Fibroblast of skin of right quadriceps (primary cell): ENCODE results near the gene GRK7.
"Not testable (repeated sequence)": the region's sequence is repeated elsewhere in the genome, so short reads cannot be mapped to it uniquely, and the experiment has no call there.

Experiments used
- DNase-seq: peaks from one replicate; pipeline ENCODE4 v3.0.0-alpha.2; 2013

GRK7 gene

DNA sequence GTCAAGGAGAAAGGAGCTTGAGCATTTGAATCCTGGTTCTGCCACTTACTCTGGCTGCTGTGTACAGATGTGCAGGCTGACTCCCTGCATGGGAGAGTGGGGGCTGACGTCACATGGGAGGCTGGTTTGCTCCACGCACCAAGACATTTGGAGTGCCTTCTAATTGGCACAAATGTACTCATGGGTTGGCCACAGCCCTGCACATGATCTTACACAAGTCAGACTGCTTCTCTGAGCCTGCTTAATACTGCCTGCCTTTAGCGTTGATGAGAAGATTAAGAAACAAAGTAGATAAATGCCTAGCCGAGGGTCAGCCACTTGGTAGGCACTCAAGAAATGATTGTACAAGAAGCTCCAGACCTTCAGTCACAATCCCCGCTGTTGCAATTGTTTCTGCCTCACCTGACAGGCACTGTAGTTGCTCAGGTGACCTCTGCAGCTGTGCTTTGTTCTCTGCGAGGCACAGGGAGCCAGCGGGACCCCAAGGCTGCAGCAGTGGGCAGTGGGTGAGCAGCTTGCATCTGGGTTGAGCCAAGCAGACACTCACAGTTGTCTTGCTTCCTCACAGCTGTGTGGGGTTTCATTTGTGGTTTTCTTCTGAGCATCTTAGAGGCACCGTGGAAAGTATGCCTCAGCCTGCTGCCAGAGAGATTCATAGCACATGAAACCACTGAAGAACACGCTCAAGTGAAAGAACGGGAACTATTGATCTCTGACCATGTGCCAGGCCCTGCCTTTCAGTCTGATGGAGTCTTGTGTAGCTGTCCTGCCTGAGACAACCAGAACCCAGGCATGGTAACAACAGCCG is 33.1 kb downstream of the GRK7 start:
- peak; percentile 68 for DNase-seq

DNA sequence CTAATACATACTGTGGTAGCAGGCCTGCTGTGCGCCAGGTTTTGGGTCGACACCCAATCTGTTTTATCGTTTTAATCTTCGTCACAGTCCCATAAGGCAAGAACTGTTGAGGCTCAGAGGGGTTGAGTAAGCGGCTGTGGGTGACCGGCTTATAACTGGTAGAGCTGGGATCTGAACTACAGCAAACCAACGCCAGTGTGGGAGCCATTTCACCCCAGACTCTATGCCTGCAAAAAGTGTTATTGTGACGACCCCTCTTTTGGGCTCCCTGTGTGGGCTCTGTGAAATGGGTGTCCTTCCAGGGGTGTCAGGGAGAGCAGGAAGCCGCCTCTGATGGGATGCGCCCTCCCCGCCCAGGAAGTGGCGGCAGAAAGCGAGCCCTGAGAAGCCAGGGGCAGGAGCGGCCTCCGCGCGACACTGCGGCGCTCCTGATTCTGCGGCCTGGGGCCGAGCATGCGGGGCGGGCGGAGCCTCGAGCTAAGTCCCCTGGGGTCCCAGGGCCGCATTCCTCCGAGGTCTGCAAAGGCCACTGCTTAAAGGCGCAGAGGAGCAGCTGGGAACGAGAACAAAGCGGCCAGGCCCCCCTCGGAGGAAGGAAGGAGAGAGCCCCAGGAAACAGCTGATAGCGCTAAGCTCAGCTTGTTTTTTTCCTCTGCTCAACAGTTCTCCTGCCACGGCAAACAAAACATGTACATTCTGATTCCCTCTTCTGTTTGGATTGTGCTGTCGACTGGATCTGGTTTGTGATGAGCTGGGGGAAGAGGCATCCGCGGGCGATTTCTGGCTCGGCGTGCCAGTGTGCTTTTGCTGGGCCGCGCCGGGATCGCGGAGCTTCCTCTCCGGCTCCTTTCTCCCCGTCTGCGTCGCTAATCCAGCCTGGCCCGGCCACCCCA is 33.9 kb downstream of the GRK7 start:
- peak; percentile 51 for DNase-seq

DNA sequence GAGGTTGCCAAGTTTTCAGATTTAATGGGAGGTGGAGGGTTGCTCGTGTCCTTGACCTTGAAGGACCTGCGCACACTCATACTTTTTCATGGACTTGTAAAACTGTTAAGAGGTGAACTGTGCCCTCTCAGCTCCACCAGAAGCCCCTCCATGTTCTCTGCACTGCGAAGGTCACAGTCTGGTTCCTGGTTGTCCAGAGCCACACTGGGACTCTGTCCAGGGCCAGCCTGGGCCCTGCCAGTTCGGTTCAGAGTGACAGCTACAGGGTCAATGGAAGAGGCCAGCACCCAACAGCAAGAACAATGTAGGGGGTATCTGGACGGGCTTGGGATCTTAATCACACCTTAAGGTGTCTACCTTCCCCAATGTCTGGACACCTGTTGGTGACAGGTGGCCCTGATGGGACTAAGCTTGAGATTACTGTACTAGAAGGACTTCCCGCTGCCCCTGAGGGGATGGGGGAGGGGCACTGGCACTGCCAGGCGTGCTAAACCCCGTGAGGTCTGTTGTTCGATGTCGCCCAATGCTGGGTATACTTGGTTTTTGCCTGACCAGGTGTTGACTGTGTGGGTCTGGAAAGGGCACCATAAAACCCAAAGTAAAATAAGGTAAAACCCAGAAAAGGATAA is 34.7 kb downstream of the GRK7 start:
- no peak for DNase-seq

DNA sequence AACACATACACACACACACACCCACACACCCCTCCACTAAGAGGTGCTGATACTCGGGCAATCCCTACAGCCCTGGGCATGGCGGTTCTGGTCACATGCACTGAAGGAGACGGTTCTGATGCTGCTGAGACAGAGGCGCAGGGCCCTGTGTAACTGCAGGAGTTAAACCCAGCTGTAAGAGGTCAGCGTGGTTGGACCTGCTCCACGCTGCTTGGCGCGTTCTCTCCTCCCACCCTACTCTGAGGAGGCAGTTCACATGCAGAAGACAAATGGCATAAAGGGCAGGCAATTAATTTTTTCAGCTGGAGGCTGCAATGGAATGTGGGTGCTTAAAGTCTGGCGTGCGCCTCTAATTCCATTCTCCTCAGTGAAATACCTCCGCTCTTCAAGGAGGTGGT is 35.2 kb downstream of the GRK7 start:
- DNase-seq, result no peak

DNA sequence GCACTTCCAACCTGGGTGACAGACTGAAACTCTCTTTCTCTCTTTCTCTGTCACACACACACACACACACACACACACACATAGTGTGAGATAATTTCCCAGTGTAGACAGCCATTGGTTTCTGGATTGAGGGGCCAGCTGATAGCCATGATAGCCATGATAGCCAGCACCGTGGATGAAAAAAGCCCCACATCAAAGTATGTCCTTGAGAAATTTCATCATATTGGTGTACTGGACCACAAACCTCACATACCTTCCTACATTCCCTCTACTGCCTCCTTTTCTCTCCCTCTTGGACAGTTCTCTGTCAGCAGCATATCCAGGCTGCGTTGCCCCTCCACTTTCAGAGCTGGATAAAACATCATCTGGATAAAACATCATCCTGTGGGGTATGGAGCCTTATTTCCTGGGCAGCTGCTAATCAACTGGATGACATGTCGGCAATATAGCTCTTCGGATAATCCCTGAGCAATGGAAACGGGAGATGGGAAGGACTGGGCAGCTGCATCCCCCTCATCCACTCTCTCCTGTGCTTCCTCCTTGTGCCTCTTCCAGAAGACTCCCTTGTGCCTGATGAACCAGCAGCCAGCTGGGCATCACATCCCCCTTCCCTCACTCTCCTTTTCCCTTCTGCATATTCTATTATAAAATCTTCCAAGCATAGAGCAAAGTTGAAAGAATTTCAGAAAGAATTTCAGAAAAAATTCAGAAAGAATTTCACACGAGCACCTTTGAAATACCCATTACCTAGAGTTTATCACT is 39.3 kb downstream of the GRK7 start:
- no peak for DNase-seq

DNA sequence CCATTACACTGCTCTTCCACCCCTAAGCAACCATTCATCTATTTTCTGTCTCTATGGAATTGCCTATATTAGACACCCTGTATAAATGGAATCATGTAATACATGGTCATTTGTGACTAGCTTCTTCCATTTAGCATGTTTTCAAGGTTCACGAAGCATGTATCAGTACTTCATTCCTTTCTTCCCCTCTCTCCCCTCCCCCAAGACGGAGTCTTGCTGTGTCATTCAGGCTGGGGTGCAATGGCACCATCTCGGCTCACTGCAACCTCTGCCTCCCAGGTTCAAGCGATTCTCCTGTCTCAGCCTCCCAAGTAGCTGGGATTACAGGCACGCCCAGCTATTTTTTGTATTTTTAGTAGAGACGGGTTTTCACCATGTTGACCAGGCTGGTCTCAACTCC is 40.3 kb downstream of the GRK7 start:
- DNase-seq, result not testable (repeated sequence)

DNA sequence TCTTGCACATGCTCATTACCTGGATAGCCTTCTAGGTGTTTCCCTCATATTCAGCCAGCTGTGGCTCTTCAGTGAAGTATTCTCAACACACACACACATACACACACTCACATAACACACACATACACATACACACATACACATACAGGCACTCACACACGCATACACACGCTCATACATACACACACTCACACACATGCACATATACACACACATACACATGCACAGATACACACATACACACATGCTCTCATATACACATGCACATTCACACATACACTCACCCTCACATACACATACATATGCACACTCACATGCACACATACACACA is 41.2 kb downstream of the GRK7 start:
- DNase-seq, result no peak

DNA sequence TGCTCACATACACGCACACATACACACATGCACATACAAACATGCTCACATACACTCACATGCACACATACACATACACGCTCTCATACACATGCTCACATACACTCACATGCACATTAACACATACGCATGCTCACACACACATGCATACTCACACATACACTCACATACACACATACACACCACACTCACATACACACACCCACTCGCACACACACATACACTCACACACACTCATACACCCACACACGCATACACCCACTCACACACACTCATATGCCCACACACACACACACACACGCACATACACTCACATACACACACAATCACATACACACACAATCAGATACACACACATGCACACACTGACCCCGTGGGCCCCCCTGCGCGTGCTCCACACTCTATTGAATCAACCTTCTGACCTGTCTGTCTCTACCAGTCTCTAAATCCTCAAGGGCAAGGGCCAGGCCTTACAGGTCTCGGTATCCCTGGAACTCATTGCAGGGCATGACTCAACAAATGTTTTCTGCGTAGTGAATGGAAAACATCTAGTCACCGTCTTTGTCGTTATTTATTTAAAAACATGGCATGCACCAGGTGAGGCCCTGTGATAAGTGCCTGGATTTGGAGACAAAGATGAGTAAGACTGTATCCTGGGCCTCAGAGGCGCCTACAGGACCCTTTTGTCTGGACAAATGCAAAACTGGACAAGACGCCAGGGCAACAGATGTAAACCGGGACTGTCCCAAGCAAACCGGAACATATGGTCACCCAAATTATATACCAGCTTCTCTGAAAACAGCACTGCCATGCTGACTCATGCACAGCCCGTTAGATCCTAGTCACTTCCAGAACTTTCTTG is 41.8 kb downstream of the GRK7 start:
- DNase-seq, result no peak

DNA sequence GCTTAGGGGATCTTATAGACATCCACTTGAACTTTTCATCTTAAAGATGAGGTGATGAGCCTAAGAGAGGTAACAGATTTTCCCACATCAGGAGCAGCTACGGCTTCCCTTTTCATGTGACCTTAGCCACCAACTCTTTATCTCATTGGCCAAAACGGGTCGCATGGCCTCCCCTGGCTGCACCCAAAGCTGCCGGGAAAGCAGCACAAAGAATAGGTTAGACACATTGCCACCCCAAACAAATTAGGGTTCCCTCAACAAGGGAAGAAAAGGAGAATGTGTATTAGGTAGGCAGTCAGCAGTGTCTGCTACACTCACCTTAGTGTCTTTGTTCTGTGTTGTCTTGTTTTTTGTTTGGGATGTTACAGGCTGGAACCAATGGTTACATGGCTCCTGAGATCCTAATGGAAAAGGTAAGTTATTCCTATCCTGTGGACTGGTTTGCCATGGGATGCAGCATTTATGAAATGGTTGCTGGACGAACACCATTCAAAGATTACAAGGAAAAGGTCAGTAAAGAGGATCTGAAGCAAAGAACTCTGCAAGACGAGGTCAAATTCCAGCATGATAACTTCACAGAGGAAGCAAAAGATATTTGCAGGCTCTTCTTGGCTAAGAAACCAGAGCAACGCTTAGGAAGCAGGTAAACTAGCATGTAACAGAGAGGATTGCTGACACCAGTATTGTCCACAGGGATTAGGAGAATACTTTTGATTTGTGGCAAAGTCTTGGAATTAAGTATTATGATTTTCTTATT is 44.2 kb downstream of the GRK7 start:
- no peak for DNase-seq

DNA sequence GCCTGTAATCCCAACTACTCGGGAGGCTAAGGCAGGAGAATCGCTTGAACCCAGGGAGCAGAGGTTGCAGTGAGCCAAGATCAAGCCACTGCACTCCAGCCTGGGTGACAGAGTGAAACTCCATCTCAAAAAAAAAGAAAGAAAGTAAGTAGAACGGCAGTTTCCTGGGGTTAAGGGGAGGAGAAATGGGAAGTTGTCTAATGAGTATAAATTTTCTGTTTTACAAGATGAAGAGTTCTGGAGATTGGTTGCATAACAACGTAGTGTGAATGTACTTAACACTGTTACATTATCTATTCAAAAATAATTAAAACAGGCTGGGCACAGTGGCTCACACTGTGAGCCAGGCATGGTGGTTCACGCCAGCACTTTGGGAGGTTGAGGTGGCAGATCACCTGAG is 45.4 kb downstream of the GRK7 start:
- no peak for DNase-seq

DNA sequence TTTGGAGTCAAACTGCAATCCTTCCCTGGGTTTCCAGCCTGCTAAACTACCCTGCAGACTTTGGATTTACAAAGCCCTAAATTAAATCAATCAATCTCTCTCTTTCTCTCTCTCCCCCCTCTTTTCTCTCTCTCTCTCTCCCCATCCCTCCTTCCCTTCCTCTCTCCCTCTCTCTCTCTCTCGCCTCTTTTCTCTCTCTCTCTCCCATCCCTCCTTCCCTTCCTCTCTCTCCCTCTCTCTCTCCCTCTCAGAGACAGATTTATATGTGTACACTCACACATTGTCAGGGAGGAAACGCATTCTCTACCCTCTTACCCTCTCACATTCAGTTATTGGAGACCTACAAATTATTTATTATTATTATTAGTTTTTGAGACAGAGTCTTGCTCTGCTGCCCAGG is 47.0 kb downstream of the GRK7 start:
- no peak for DNase-seq

DNA sequence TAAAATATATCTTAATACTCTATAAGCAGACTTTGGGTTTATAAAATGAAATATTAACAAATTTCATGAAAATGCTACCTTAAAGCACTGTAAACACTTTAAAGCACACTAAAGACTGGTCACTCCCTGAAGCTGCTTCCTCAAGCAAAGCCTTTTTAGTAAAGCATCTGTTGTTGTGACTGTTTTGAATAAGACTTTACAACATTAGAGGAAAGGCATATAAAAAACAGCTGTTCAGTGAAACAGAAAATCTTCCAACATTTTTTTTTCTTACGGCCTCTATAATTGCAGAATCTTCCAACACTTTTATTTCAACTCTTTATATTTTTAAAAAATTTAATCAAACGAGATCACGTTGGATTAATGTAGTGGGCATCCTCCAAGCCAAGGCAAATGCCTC is 48.1 kb downstream of the GRK7 start:
- DNase-seq, result no peak

DNA sequence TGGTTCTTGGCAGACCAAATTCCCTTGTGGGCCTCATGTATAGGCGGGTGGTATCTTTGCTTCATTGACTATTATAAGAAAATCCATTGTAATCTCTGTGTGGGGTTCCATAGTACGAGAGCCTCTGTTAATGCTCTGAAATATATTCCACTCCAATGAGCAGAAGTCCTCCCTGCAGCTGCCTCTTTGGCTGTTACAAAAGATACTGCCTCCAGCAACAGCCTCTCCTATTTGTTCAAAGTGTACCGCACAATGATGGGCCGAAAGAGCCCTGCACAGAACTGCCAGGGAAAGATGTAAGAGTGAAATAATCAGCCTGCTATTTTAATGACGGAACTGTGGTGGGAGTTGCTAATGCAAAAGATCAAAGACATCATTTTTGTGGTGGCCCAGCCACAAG is 48.9 kb downstream of the GRK7 start:
- peak; percentile 3 for DNase-seq

DNA sequence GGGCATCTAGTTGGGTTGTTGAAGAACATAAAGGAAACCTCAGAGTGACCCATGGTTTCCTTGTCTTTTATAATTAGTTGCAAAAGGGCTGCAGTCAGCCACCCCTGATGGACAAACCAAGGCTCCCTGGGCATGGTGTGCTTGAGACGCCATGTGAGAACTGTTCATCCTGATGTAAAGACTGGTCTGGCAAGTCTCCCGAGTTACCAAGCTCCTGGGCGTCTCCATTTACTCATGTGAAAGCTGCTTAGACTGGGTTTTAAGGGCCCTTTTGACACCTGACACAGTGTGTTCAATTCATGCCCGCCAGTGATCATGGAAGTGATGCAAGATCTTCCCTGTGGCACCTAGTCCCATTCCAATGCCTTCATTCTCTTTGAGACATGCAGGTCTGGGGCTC is 49.4 kb downstream of the GRK7 start:
- DNase-seq, result no peak
